ENCODE data around the gene FOXO1. TPM values are rescaled to one million over a fixed set of nuclear protein-coding genes. Genes with fewer than 3 reads are reported as not detected.

The FOXO1 gene
- total and polyA plus RNA-seq, 2 of the 13 experiments (the other 11 are each of a cell fraction or from before 2014, with no cell fraction given) = 8.1 to 13.1 TPM

- TF ChIP-seq SRY (CRISPR knock-in tag; IDR thresholded peaks at IDR 0.05) (no peak), NFYC (CRISPR knock-in tag; IDR thresholded peaks at IDR 0.05) (no peak; the same call in 1 of the 2 replicates), POLR2AphosphoS2 (IDR thresholded peaks at IDR 0.05; ENCODE audit: low read depth, low read length) (no peak), USF2 (IDR thresholded peaks at IDR 0.05; ENCODE audit: low read depth, low read length) (no peak), USF2 (CRISPR knock-in tag; IDR thresholded peaks at IDR 0.05; ENCODE audit: borderline replicate concordance) (no peak), ZNF335 (CRISPR knock-in tag; IDR thresholded peaks at IDR 0.05) (no peak), ZBTB49 (CRISPR knock-in tag; IDR thresholded peaks at IDR 0.05; ENCODE audit: borderline replicate concordance) (no peak), ZNF263 (CRISPR knock-in tag; IDR thresholded peaks at IDR 0.05) (no peak), SIX4 (CRISPR knock-in tag; IDR thresholded peaks at IDR 0.05) (0 out of 2 replicates have a peak, but pooled peaks have one; percentile 22), MXD4 (CRISPR knock-in tag; IDR thresholded peaks at IDR 0.05) (no peak), ZNF367 (CRISPR knock-in tag; IDR thresholded peaks at IDR 0.05; ENCODE audit: borderline replicate concordance) (no peak), HNRNPUL1 (IDR thresholded peaks at IDR 0.05; ENCODE audit: low read depth, low read length) (no peak), XBP1 (CRISPR knock-in tag; IDR thresholded peaks at IDR 0.05) (no peak), NFKBIZ (CRISPR knock-in tag; IDR thresholded peaks at IDR 0.05) (peak; percentile 39; the same call in 1 of the 2 replicates), ZFYVE20 (CRISPR knock-in tag; IDR thresholded peaks at IDR 0.05; ENCODE audit: borderline replicate concordance, low read depth) (no peak), JUNB (CRISPR knock-in tag; IDR thresholded peaks at IDR 0.05; ENCODE audit: borderline replicate concordance) (no peak), ZFX (CRISPR knock-in tag; IDR thresholded peaks at IDR 0.05; ENCODE audit: low read depth) (0 out of 2 replicates have a peak, but pooled peaks have one; percentile 5), ZNF17 (CRISPR knock-in tag; IDR thresholded peaks at IDR 0.05) (no peak), TEF (CRISPR knock-in tag; IDR thresholded peaks at IDR 0.05) (0 out of 2 replicates have a peak, but pooled peaks have one; percentile 7), ERF (CRISPR knock-in tag; IDR thresholded peaks at IDR 0.05) (peak; percentile 56; the same call in 1 of the 2 replicates), ZNF224 (CRISPR knock-in tag; IDR thresholded peaks at IDR 0.05) (no peak), ZNF790 (CRISPR knock-in tag; IDR thresholded peaks at IDR 0.05; ENCODE audit: borderline replicate concordance) (no peak), MNT (IDR thresholded peaks at IDR 0.05) (peak; percentile 28; the same call in 1 of the 2 replicates), SIN3A (IDR thresholded peaks at IDR 0.05; ENCODE audit: borderline replicate concordance, low read depth, low read length) (peak; percentile 71; the same call in 1 of the 2 replicates)
These were observed 102.0 kb downstream of the FOXO1 start (continued) for GRCh38 chr13:40564342-40565001.
